PC-3 (cell line): ENCODE data around the gene BACH2. TPM values are rescaled to one million over a fixed set of nuclear protein-coding genes. Genes with fewer than 3 reads are reported as not detected.

Source experiments
- ATAC-seq: fragments of 200-7000 bp; cut with Tn5 transposase; 2 replicates; pipeline ENCODE4 v1.9.1; 2020; ENCODE audit warnings: mild to moderate bottlenecking, moderate library complexity
- BruUV-seq: library from RNA; stranded (reverse); fragments of 400-500 nt; replicated peaks from 2 replicates; lab custom pipeline; 2021; lab: Mats Ljungman, UMichigan
- CTCF ChIA-PET: fragments of 300-600 bp; sonication (Branson Sonifier 250); formaldehyde crosslinking; loops from one replicate; lab custom pipeline; 2022; ENCODE audit warnings: antibody characterized with exemption; lab: Charles Lee
- POLR2A ChIA-PET: fragments of 300-600 bp; sonication (Branson Sonifier 250); formaldehyde crosslinking; loops from one replicate; lab custom pipeline; 2022; ENCODE audit warnings: antibody characterized with exemption; ENCODE audit not compliant: unreplicated experiment; lab: Charles Lee
- DNase-seq: peaks from one replicate; pipeline ENCODE4 v3.0.0-alpha.2; 2015
- H2AFZ ChIP-seq: fragments of 300-600 bp; sonication (generic); 2 replicates; pipeline ENCODE4 v1.6.0; 2016; ENCODE audit warnings: antibody characterized with exemption, low read length
- H3F3A ChIP-seq: fragments of 300-600 bp; sonication (generic); one replicate; pipeline ENCODE4 v1.6.0; 2017; ENCODE audit warnings: antibody characterized with exemption, low read length, control low read depth, mild to moderate bottlenecking; ENCODE audit not compliant: unreplicated experiment
- H3K27ac ChIP-seq: fragments of 300-600 bp; sonication (generic); 2 replicates; pipeline ENCODE4 v1.5.1; 2016; ENCODE audit warnings: mild to moderate bottlenecking, low read length
- H3K27me3 ChIP-seq: fragments of 300-600 bp; sonication (generic); 2 replicates; pipeline ENCODE4 v1.6.1; 2016; ENCODE audit warnings: low read length, mixed read lengths
- H3K36me3 ChIP-seq: fragments of 300-600 bp; sonication (generic); 2 replicates; pipeline ENCODE4 v1.6.1; 2016; ENCODE audit warnings: low read depth, mixed run types, low read length, mixed read lengths
- H3K4me1 ChIP-seq: fragments of 300-600 bp; sonication (generic); 2 replicates; pipeline ENCODE4 v1.5.1; 2016; ENCODE audit warnings: low read length; ENCODE audit not compliant: insufficient read depth
- H3K4me2 ChIP-seq: fragments of 300-600 bp; sonication (generic); 2 replicates; pipeline ENCODE4 v1.6.0; 2016; ENCODE audit warnings: low read length
- H3K4me3 ChIP-seq: fragments of 300-600 bp; sonication (generic); 2 replicates; pipeline ENCODE4 v1.5.1; 2016; ENCODE audit warnings: mild to moderate bottlenecking, low read length, mixed read lengths
- H3K79me2 ChIP-seq: fragments of 300-600 bp; sonication (generic); 2 replicates; pipeline ENCODE4 v1.6.1; 2017; ENCODE audit warnings: low read length, mixed read lengths
- H3K9ac ChIP-seq: fragments of 300-600 bp; sonication (generic); 2 replicates; pipeline ENCODE4 v1.6.0; 2016; ENCODE audit warnings: mild to moderate bottlenecking, low read length
- H3K9me2 ChIP-seq: fragments of 300-600 bp; sonication (generic); replicated peaks from 2 replicates; pipeline ENCODE4 v1.6.1; 2016; ENCODE audit warnings: mixed run types, low read length, mixed read lengths
- H3K9me3 ChIP-seq: fragments of 300-600 bp; sonication (generic); 2 replicates; pipeline ENCODE4 v1.6.1; 2016; ENCODE audit warnings: low read length, mixed read lengths
- H4K20me1 ChIP-seq: fragments of 300-600 bp; sonication (generic); 2 replicates; pipeline ENCODE4 v1.6.1; 2016; ENCODE audit warnings: low read length, mixed read lengths
- EZH2 ChIP-seq: fragments of 300-600 bp; sonication (generic); IDR thresholded peaks from one replicate; pipeline ENCODE4 v1.6.1; 2017; ENCODE audit warnings: antibody characterized with exemption, mild to moderate bottlenecking, low read length; ENCODE audit not compliant: unreplicated experiment
- EZH2phosphoT487 ChIP-seq: fragments of 300-600 bp; sonication (generic); IDR thresholded peaks from 2 replicates; pipeline ENCODE4 v1.6.1; 2018; ENCODE audit warnings: mild to moderate bottlenecking, antibody characterized with exemption, low read length, borderline replicate concordance
- intact Hi-C: fragments of 100-400 bp; cut with micrococcal nuclease; formaldehyde crosslinking; loops from 2 replicates; pipeline ENCODE4 v1.9.0; 2023
- total RNA-seq: library from RNA; depleted of rRNA; stranded (reverse); fragments of >200 nt; gene quantifications from 2 replicates; pipeline ENCODE4 v1.2.3, GENCODE V29; 2014
- TF ChIP-seq, protein P1 (sequence below): fragments of 300-600 bp; sonication (generic); conservative IDR thresholded peaks from 2 replicates; pipeline ENCODE4 v1.5.1; 2017; ENCODE audit warnings: antibody characterized with exemption, low read depth, mild to moderate bottlenecking, low read length

BACH2 gene
- total RNA-seq, 1 experiment from 2014 or later = 7.0 TPM

DNA sequence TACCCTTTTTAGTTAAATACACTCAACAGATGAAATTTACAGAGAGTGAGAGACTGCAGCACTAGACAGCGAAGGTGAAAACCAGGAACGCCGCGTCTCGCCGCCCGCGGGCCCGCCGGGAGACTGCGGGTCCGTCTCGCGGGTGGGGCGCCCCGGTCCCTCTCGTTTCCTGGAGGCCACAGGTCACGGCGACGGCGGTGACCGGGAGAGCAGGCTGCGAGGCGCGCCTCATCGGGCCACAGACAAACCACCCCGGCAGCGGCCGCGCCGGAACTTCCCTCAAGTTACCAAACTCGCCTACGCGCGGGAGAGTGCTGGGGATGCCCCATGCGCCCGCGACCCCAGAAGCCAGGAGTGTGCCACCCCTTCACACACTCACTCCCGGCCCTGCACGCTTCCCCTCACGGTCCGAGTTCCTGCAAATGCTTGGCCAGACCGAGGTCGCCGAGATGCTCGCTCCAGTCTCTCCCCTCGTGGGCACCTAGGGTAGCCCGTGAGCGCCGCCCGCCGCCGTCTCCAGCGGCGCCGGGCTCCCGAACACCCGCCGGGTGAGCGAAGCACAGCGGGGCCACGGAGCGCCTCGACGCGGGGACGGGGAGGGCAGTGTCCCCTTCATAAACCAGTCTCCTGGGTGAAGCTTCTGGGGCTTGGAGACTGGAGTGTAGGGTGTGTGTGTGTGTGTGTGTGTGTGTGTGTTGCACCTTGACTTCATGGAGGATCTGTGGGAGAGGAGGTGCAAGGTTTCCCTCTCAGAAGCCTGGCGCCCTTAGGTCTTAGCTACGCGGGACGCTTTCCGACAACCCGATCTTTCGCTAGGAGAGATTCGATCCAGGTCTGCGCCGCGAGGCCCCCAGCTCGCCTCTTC is 1.4 kb downstream of the BACH2 start:
- H3K79me2 ChIP-seq = 0 out of 2 replicates have a peak, but pooled peaks cover 7% of the 10 kb centered on the region
- peak overlapping the region; percentile 78 for H2AFZ ChIP-seq
- 0 out of 2 replicates have a peak, but pooled peaks cover 4% of the 10 kb centered on the region for H3K4me1 ChIP-seq
- DNase-seq (peak; percentile 26), ATAC-seq (peak; percentile 37)
- H3K9me3 ChIP-seq = no peaks in the 10 kb centered on the region
- no peaks in the 10 kb centered on the region for H3F3A ChIP-seq
- no peak overlapping the region for H3K27ac ChIP-seq
- intact Hi-C loops = loop anchor here (2.0 to 5.0 kb wide), 3 partner anchors 97 to 353 kb away; no protein-coding TSS in a partner anchor
- no TSS peak for BruUV-seq
- no peaks in the 10 kb centered on the region for H4K20me1 ChIP-seq
- H3K27me3 ChIP-seq = no peaks in the 10 kb centered on the region
- ChIA-PET POLR2A (interaction anchor here (0.6 kb wide), 1 partner anchor 112 kb away, joined by 3 read pairs; no protein-coding TSS in a partner anchor), CTCF (interaction anchor here (0.7 kb wide), 1 partner anchor 238 kb away, joined by 6 read pairs; no protein-coding TSS in a partner anchor)
- TF ChIP-seq EZH2 (no peak), EZH2phosphoT487 (no peak)
- TF ChIP-seq, protein P1, sequence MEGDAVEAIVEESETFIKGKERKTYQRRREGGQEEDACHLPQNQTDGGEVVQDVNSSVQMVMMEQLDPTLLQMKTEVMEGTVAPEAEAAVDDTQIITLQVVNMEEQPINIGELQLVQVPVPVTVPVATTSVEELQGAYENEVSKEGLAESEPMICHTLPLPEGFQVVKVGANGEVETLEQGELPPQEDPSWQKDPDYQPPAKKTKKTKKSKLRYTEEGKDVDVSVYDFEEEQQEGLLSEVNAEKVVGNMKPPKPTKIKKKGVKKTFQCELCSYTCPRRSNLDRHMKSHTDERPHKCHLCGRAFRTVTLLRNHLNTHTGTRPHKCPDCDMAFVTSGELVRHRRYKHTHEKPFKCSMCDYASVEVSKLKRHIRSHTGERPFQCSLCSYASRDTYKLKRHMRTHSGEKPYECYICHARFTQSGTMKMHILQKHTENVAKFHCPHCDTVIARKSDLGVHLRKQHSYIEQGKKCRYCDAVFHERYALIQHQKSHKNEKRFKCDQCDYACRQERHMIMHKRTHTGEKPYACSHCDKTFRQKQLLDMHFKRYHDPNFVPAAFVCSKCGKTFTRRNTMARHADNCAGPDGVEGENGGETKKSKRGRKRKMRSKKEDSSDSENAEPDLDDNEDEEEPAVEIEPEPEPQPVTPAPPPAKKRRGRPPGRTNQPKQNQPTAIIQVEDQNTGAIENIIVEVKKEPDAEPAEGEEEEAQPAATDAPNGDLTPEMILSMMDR = no peak
- no peaks in the 10 kb centered on the region for H3K36me3 ChIP-seq
- peak overlapping the region; percentile 97 for H3K4me2 ChIP-seq
- no peaks in the 10 kb centered on the region for H3K9me2 ChIP-seq
- peak overlapping the region; percentile 90 for H3K4me3 ChIP-seq
- peak overlapping the region; percentile 57 for H3K9ac ChIP-seq

DNA sequence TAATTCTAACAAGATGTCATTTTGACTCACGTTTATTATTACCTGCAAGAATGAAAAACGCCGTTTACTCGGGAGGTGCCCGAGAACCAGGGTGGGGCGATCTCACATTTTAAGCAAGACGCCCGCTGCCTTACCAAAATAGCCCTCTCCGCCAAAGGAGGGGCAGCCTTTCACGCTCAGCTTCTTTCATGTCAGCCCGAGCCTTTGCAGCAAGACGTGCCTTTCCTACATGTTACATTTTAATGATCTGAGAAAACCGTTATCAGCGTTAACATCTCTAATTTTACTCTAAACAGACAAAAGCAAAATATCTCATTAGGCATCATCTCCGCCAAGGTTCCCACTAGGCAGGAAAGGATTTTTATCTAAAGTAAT is 2.0 kb downstream of the BACH2 start:
- no peaks in the 10 kb centered on the region for H3K9me3 ChIP-seq
- H3K4me1 ChIP-seq = 0 out of 2 replicates have a peak, but pooled peaks cover 4% of the 10 kb centered on the region
- 0 out of 2 replicates have a peak, but pooled peaks cover 7% of the 10 kb centered on the region for H3K79me2 ChIP-seq
- H4K20me1 ChIP-seq = no peaks in the 10 kb centered on the region
- TF ChIP-seq EZH2 (no peak), EZH2phosphoT487 (no peak)
- TF ChIP-seq, protein P1 = no peak
- no peak for ATAC-seq
- peak overlapping the region; percentile 90 for H3K4me3 ChIP-seq
- peak overlapping the region; percentile 57 for H3K9ac ChIP-seq
- no peaks in the 10 kb centered on the region for H3K27me3 ChIP-seq
- no peaks in the 10 kb centered on the region for H3K9me2 ChIP-seq
- CTCF ChIA-PET = interaction anchor here (0.5 kb wide), 1 partner anchor 117 kb away, joined by 3 read pairs; no protein-coding TSS in a partner anchor
- no peak overlapping the region for H3K27ac ChIP-seq
- no peaks in the 10 kb centered on the region for H3K36me3 ChIP-seq
- H3F3A ChIP-seq = no peaks in the 10 kb centered on the region
- BruUV-seq = no TSS peak
- H3K4me2 ChIP-seq = peak overlapping the region; percentile 97
- POLR2A ChIA-PET = no interaction called here
- peak overlapping the region; percentile 78 for H2AFZ ChIP-seq
- DNase-seq = no peak
- intact Hi-C loops = loop anchor here (2.0 kb wide), 1 partner anchor 324 kb away; no protein-coding TSS in a partner anchor
